DND-41 (cell line): ENCODE measurements around the gene MRPL34.

ENCODE experiments used
- CTCF ChIP-seq: IDR thresholded peaks from 2 replicates; pipeline ENCODE4 v1.5.1; 2012; ENCODE audit warnings: borderline replicate concordance, low read length, moderate library complexity, mild to moderate bottlenecking; ENCODE audit not compliant: poor library complexity, severe bottlenecking; ENCODE audit errors: extremely low read depth
- EZH2 ChIP-seq: IDR thresholded peaks from 3 replicates; pipeline ENCODE4 v1.6.1; 2012; ENCODE audit warnings: borderline replicate concordance, low read depth, mild to moderate bottlenecking, moderate library complexity, low read length, inconsistent platforms; ENCODE audit not compliant: severe bottlenecking

DNA sequence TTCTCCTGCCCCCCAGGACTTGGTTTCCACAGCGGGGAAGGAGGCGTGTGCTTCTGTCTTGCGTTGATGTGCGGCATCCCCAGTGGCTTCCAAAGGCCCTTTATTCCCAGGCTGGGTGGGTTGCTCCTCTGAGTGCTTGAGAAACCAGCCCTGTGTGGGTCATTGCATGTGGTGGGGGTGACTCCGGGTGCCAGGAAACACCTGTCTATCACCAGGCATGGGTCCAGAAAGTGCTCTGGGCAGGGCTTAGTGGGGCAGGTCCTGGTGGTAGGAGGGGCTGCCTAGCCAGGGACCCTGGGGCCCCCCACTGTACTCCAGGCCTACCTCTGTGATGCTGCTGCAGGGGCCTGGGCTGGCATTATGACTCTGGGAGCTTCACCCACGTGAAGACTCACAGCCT, 13.3 kb downstream of the MRPL34 start:
- TF ChIP-seq CTCF (no peak), EZH2 (no peak)
